Measurements from ENCODE around the gene CLDND2. TPM values are rescaled to one million over a fixed set of nuclear protein-coding genes. Genes with fewer than 3 reads are reported as not detected.

Gene CLDND2
- total RNA-seq, 1 experiment from 2014 or later = 0.79 TPM

DNA sequence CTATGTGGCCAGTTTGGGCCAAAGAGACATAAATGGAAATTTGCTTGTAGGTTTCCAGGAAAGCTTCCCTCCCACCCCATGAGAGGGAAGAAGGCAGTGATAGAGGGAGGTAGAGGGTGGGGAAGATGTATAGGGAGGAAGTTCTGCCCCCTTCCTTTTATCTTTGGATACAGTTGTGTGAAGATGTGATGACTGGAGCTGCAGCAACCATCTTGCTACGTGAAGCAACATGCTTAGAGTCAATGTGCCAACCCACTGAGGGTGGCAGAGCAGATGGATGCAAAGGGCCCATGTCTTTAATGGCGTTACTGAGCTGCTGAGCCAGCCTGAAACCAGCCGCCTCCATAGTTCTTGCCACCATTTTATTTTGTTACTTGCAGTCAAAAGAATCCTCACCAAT is 37.6 kb downstream of the CLDND2 start:
- intact Hi-C loops (cut with micrococcal nuclease) = no loop called here
- TF ChIP-seq, protein P1, sequence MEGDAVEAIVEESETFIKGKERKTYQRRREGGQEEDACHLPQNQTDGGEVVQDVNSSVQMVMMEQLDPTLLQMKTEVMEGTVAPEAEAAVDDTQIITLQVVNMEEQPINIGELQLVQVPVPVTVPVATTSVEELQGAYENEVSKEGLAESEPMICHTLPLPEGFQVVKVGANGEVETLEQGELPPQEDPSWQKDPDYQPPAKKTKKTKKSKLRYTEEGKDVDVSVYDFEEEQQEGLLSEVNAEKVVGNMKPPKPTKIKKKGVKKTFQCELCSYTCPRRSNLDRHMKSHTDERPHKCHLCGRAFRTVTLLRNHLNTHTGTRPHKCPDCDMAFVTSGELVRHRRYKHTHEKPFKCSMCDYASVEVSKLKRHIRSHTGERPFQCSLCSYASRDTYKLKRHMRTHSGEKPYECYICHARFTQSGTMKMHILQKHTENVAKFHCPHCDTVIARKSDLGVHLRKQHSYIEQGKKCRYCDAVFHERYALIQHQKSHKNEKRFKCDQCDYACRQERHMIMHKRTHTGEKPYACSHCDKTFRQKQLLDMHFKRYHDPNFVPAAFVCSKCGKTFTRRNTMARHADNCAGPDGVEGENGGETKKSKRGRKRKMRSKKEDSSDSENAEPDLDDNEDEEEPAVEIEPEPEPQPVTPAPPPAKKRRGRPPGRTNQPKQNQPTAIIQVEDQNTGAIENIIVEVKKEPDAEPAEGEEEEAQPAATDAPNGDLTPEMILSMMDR (IDR thresholded peaks at IDR 0.05; ENCODE audit: unreplicated experiment) = no peak
- Mint-ChIP-seq H3K36me3 (ENCODE audit: insufficient read depth, unreplicated experiment) (peaks cover 7% of the 10 kb centered on the region), H3K4me1 (ENCODE audit: insufficient read depth, unreplicated experiment) (no peaks in the 10 kb centered on the region), H3K27ac (ENCODE audit: low read depth, unreplicated experiment) (no peak overlapping the region), H3K9me3 (ENCODE audit: unreplicated experiment) (peaks cover 37% of the 10 kb centered on the region), H3K27me3 (ENCODE audit: insufficient read depth, unreplicated experiment) (no peaks in the 10 kb centered on the region), H3K4me3 (ENCODE audit: unreplicated experiment) (no peak overlapping the region)
- no peak for DNase-seq (ENCODE audit: unreplicated experiment)
- no TSS peak for BruUV-seq (replicated peaks)
- POLR2A ChIA-PET = no interaction called here
- CTCF ChIA-PET = interaction anchor here (0.6 kb wide), 1 partner anchor 208 kb away, joined by 3 read pairs; no protein-coding TSS in a partner anchor

DNA sequence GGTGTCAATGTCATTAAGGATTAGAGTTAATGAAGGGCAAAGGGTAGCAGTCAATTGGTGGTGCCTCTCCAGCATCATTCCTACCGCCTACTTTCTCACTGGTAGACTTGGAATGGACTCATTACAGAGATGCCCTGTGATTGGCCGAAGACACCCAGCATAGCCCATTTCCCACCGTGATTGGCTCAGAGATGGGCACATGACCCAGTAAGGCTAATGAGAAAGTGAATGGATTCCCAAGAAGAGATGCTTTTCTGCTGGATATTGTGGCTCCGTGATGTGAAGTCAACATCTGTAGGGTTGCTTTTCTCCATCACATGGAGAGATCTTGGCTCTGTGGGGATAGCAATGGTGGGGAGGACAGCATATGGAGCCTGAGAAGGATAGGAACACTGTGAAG is 38.4 kb downstream of the CLDND2 start:
- ChIA-PET CTCF (interaction anchor here (0.6 kb wide), 1 partner anchor 208 kb away, joined by 3 read pairs; no protein-coding TSS in a partner anchor), POLR2A (no interaction called here)
- Mint-ChIP-seq H3K9me3 (ENCODE audit: unreplicated experiment) (peaks cover 36% of the 10 kb centered on the region), H3K4me3 (ENCODE audit: unreplicated experiment) (no peak overlapping the region), H3K27me3 (ENCODE audit: insufficient read depth, unreplicated experiment) (no peaks in the 10 kb centered on the region), H3K36me3 (ENCODE audit: insufficient read depth, unreplicated experiment) (peaks cover 11% of the 10 kb centered on the region), H3K4me1 (ENCODE audit: insufficient read depth, unreplicated experiment) (no peaks in the 10 kb centered on the region), H3K27ac (ENCODE audit: low read depth, unreplicated experiment) (no peak overlapping the region)
- DNase-seq (ENCODE audit: unreplicated experiment) = no peak
- BruUV-seq (replicated peaks) = no TSS peak
- TF ChIP-seq, protein P1 (IDR thresholded peaks at IDR 0.05; ENCODE audit: unreplicated experiment) = no peak
- intact Hi-C loops (cut with micrococcal nuclease) = no loop called here

DNA sequence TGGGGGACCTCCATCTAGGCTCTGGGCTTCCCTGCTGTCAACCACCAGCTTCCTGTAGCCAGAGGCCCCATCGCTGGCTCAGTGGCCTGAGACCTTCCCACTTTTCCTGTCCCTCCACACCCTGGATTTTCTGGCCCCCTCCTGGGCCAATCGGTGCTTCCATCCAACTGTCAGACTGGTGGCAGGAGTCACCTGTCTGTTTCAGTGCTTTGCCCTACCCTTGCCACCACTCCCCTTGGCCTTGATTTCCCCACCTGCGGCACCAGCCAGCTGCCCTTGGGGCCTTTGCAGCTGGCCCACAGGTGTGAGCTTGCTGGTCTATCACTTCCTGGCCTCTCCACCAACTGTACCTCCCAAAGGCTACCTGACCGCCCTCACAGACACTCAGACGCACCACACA is 39.4 kb downstream of the CLDND2 start:
- intact Hi-C loops (cut with micrococcal nuclease) = no loop called here
- CTCF ChIA-PET = no interaction called here
- no peak overlapping the region for H3K4me3 Mint-ChIP-seq (ENCODE audit: unreplicated experiment)
- peaks cover 34% of the 10 kb centered on the region for H3K9me3 Mint-ChIP-seq (ENCODE audit: unreplicated experiment)
- H3K4me1 Mint-ChIP-seq (ENCODE audit: insufficient read depth, unreplicated experiment) = no peaks in the 10 kb centered on the region
- BruUV-seq (replicated peaks) = no TSS peak
- peaks cover 15% of the 10 kb centered on the region for H3K36me3 Mint-ChIP-seq (ENCODE audit: insufficient read depth, unreplicated experiment)
- no peaks in the 10 kb centered on the region for H3K27me3 Mint-ChIP-seq (ENCODE audit: insufficient read depth, unreplicated experiment)
- POLR2A ChIA-PET = no interaction called here
- no peak overlapping the region for H3K27ac Mint-ChIP-seq (ENCODE audit: low read depth, unreplicated experiment)
- no peak for DNase-seq (ENCODE audit: unreplicated experiment)
- TF ChIP-seq, protein P1 (IDR thresholded peaks at IDR 0.05; ENCODE audit: unreplicated experiment) = no peak

DNA sequence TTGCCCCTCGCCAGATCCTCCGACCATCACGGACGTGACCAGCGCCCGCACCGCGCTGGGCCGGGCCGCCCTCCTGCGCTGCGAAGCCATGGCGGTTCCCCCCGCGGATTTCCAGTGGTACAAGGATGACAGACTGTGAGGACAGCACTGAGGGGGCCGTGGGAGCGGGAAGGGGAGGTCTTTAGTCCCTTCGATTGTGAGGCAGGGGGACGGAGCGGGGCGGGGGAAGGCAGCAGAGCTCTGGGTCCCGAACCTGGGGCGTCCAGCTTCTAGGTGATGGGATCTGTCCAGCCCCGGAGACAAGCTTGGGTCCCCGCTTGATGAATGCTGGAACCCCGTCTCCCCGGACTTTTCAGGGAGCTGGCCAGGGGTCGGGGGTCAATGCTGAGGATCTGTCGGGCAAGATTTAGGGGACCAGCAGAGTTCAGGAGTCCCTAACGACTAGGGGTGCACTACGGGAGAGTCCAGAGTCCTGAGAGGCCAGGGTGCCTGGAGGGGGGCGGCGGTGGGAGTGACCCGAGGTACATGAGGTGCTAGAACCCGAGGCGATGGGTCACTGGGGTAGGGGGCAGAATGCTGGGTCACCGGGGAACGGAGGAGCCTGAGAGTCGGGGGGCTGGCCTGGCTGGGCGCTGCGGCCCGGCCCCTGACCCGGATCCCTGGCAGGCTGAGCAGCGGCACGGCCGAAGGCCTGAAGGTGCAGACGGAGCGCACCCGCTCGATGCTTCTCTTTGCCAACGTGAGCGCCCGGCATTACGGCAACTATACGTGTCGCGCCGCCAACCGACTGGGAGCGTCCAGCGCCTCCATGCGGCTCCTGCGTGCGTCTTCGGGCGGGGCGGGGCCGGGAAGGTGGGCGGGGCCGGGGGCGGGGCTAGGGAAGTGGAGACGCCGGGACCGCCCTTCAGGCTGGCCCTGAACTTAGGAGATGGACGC is 41.5 kb downstream of the CLDND2 start:
- TF ChIP-seq, protein P1 (IDR thresholded peaks at IDR 0.05; ENCODE audit: unreplicated experiment) = no peak
- ChIA-PET CTCF (interaction anchor here (0.7 to 1.5 kb wide), 2 partner anchors 11 to 429 kb away, joined by 4 to 8 read pairs; no protein-coding TSS in a partner anchor), POLR2A (interaction anchor here (0.7 kb wide), 1 partner anchor 472 kb away, joined by 3 read pairs; no protein-coding TSS in a partner anchor)
- H3K27me3 Mint-ChIP-seq (ENCODE audit: insufficient read depth, unreplicated experiment) = no peaks in the 10 kb centered on the region
- no TSS peak for BruUV-seq (replicated peaks)
- intact Hi-C loops (cut with micrococcal nuclease) = no loop called here
- no peaks in the 10 kb centered on the region for H3K4me1 Mint-ChIP-seq (ENCODE audit: insufficient read depth, unreplicated experiment)
- no peak for DNase-seq (ENCODE audit: unreplicated experiment)
- peaks cover 48% of the 10 kb centered on the region for H3K9me3 Mint-ChIP-seq (ENCODE audit: unreplicated experiment)
- no peak overlapping the region for H3K4me3 Mint-ChIP-seq (ENCODE audit: unreplicated experiment)
- no peak overlapping the region for H3K27ac Mint-ChIP-seq (ENCODE audit: low read depth, unreplicated experiment)
- peaks cover 15% of the 10 kb centered on the region for H3K36me3 Mint-ChIP-seq (ENCODE audit: insufficient read depth, unreplicated experiment)

All from MCF 10A (cell line).